Ascending aorta (tissue), 2 donors: ENCODE data around the gene CACNA1G. TPM values are rescaled to one million over a fixed set of nuclear protein-coding genes. Genes with fewer than 3 reads are reported as not detected.

Source experiments
- DNase-seq, 2 donors: peaks; one replicate each; pipeline ENCODE4 v3.0.0-alpha.2; 2019; ENCODE audit warnings: low spot score in 2 of 2
- H3K27ac ChIP-seq, 2 donors: fragments of 200-600 bp; sonication (generic); one replicate each; pipeline ENCODE4 v1.5.1; 2016 to 2017; ENCODE audit warnings: mild to moderate bottlenecking in 1 of 2
- H3K27me3 ChIP-seq: fragments of 200-600 bp; sonication (generic); one replicate; pipeline ENCODE4 v1.5.1; 2017
- H3K36me3 ChIP-seq, 2 donors: fragments of 200-600 bp; sonication (generic); one replicate each; pipeline ENCODE4 v1.5.1; 2016
- H3K4me1 ChIP-seq, 2 donors: fragments of 200-600 bp; sonication (generic); one replicate each; pipeline ENCODE4 v1.5.1; 2016 to 2017; ENCODE audit warnings: mild to moderate bottlenecking in 1 of 2
- H3K4me3 ChIP-seq, 2 donors: fragments of 200-600 bp; sonication (generic); one replicate each; pipeline ENCODE4 v1.5.1; 2016 to 2017; ENCODE audit warnings: mild to moderate bottlenecking in 1 of 2
- H3K9me3 ChIP-seq, 2 donors: fragments of 200-600 bp; sonication (generic); one replicate each; pipeline ENCODE4 v1.5.1; 2016
- intact Hi-C: fragments of 100-400 bp; cut with DNase I; formaldehyde crosslinking; loops from one replicate; pipeline ENCODE4 v1.15.1; 2023
- total RNA-seq: library from RNA; depleted of rRNA; stranded (reverse); fragments of >200 nt; gene quantifications from one replicate; pipeline ENCODE4 v1.1.0, GENCODE V29; 2016
- TF ChIP-seq, protein P1 (sequence below), 3 experiments: fragments of 200-600 bp in 2 of 3; fragments of 450-650 bp in 1 of 3; sonication (generic) in 2 of 3; IDR thresholded peaks; one replicate each; pipeline ENCODE4 v1.5.1; 2016 to 2019; ENCODE audit warnings: antibody characterized with exemption in 3 of 3, mild to moderate bottlenecking in 1 of 3, moderate library complexity in 1 of 3

The CACNA1G gene
- total RNA-seq, 1 donor from 2014 or later: 1.2 TPM

DNA sequence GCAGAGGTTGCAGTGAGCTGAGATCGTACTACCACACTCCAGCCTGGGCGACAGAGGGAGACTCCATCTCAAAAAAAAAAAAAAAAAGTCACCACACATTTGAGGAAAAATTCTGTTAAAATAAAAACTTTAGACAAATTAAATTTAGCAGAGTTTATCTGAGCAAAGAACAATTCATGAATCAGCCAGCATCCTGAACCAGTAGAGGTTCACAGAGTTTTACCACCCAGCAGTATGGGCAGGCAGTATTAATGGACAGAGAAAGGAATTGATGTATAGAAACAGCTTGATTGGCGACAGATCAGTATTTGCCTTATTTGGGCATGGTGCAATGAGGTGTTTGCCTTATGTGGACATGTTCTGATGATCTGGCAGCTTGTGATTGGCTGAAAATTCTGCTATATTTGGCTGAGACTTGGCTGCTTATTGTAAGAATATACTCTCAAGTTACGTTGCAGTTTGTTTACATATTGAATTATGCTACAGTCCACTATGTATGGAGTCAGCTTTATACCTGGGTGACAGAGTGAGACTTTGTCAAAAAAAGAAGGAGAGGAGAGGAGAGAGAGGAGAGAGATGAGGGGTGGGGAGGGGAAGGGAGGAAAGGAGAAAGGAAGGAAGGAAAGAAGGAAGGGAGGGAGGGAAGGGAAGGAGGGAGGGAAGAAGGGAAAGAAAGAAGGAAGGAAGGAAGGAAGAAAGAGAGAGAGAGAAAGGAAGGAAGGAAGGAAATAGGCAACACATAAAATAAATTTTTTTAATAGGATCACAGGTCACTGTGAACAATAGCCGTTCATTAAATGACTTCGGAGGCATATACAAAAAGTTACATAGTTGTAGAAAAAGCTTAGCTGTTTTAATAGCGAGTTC, 88.8 kb downstream of the CACNA1G start:
- H3K27me3 ChIP-seq: no peaks in the 10 kb centered on the region
- TF ChIP-seq, protein P1, sequence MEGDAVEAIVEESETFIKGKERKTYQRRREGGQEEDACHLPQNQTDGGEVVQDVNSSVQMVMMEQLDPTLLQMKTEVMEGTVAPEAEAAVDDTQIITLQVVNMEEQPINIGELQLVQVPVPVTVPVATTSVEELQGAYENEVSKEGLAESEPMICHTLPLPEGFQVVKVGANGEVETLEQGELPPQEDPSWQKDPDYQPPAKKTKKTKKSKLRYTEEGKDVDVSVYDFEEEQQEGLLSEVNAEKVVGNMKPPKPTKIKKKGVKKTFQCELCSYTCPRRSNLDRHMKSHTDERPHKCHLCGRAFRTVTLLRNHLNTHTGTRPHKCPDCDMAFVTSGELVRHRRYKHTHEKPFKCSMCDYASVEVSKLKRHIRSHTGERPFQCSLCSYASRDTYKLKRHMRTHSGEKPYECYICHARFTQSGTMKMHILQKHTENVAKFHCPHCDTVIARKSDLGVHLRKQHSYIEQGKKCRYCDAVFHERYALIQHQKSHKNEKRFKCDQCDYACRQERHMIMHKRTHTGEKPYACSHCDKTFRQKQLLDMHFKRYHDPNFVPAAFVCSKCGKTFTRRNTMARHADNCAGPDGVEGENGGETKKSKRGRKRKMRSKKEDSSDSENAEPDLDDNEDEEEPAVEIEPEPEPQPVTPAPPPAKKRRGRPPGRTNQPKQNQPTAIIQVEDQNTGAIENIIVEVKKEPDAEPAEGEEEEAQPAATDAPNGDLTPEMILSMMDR (IDR thresholded peaks at IDR 0.05): no peak
- H3K36me3 ChIP-seq: no peaks in the 10 kb centered on the region
- no peak overlapping the region for H3K27ac ChIP-seq
- intact Hi-C loops: no loop called here
- no peaks in the 10 kb centered on the region for H3K4me1 ChIP-seq
- DNase-seq: no peak
- no peak overlapping the region for H3K4me3 ChIP-seq
- H3K9me3 ChIP-seq: no peaks in the 10 kb centered on the region

GRCh38 chr17:50651661-50652060, 91.1 kb downstream of the CACNA1G start:
- no peaks in the 10 kb centered on the region for H3K36me3 ChIP-seq
- TF ChIP-seq, protein P1 (IDR thresholded peaks at IDR 0.05): no peak
- no peaks in the 10 kb centered on the region for H3K9me3 ChIP-seq
- H3K27ac ChIP-seq: no peak overlapping the region
- no peak for DNase-seq
- no peaks in the 10 kb centered on the region for H3K27me3 ChIP-seq
- H3K4me1 ChIP-seq: no peaks in the 10 kb centered on the region
- intact Hi-C loops: no loop called here
- H3K4me3 ChIP-seq: no peak overlapping the region

GRCh38 chr17:50653738-50654137, 93.2 kb downstream of the CACNA1G start:
- Histone ChIP-seq H3K27me3 (no peaks in the 10 kb centered on the region), H3K36me3 (no peaks in the 10 kb centered on the region), H3K27ac (no peak overlapping the region), H3K9me3 (no peaks in the 10 kb centered on the region), H3K4me1 (peaks cover 0 to under 1% of the 10 kb centered on the region in 2 donors), H3K4me3 (no peak overlapping the region)
- DNase-seq: no peak
- intact Hi-C loops: no loop called here
- TF ChIP-seq, protein P1 (IDR thresholded peaks at IDR 0.05): no peak

DNA sequence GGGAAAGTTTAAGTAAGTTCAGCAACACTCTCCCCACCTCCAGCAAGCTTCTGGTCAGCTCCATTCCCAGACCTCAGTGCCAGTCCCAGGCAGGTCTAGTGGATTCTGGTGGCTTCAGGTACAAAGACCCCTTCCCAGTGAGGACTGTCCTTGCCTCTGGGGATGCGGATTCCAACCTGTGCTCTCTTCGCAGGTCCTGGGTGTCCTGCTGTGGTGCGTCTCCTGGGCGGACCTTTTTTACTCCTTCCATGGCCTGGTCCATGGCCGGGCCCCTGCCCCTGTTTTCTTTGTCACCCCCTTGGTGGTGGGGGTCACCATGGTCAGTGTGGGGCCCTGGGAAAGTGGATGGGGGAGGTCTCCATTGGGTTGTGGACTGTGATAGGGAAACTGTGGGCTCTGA, 96.0 kb downstream of the CACNA1G start:
- H3K4me3 ChIP-seq: no peak overlapping the region
- H3K36me3 ChIP-seq: no peaks in the 10 kb centered on the region
- TF ChIP-seq, protein P1 (IDR thresholded peaks at IDR 0.05): no peak
- no peak for DNase-seq
- H3K9me3 ChIP-seq: no peaks in the 10 kb centered on the region
- intact Hi-C loops: no loop called here
- H3K4me1 ChIP-seq: peaks cover 16 to 28% of the 10 kb centered on the region in 2 donors
- H3K27me3 ChIP-seq: no peaks in the 10 kb centered on the region
- H3K27ac ChIP-seq: no peak overlapping the region

GRCh38 chr17:50657054-50657453, 96.5 kb downstream of the CACNA1G start:
- intact Hi-C loops: no loop called here
- no peak overlapping the region for H3K27ac ChIP-seq
- no peak overlapping the region for H3K4me3 ChIP-seq
- H3K4me1 ChIP-seq: peaks cover 18 to 33% of the 10 kb centered on the region in 2 donors
- no peaks in the 10 kb centered on the region for H3K36me3 ChIP-seq
- no peak for DNase-seq
- TF ChIP-seq, protein P1 (IDR thresholded peaks at IDR 0.05): no peak
- H3K27me3 ChIP-seq: no peaks in the 10 kb centered on the region
- H3K9me3 ChIP-seq: no peaks in the 10 kb centered on the region
